SK-N-SH treated with all-trans-retinoic acid at 6 μM for 48 hours (cell line): ENCODE measurements around the gene BACH2.

ENCODE experiments used
- ARNTL ChIP-seq: fragments of 450-650 bp; formaldehyde crosslinking; IDR thresholded peaks from 2 replicates; pipeline ENCODE4 v1.5.0; 2020; ENCODE audit warnings: low read depth, mild to moderate bottlenecking, moderate library complexity, borderline replicate concordance
- CREB5 ChIP-seq: fragments of 250-450 bp; sonication (Bioruptor Pico); IDR thresholded peaks from 2 replicates; pipeline ENCODE4 v1.5.1; 2020; ENCODE audit warnings: low read depth, mild to moderate bottlenecking, moderate library complexity
- ESRRG ChIP-seq: fragments of 250-450 bp; sonication (Bioruptor Pico); IDR thresholded peaks from 2 replicates; pipeline ENCODE4 v1.6.1; 2021; ENCODE audit warnings: mild to moderate bottlenecking
- PATZ1 ChIP-seq: fragments of 250-450 bp; sonication (Bioruptor Pico); IDR thresholded peaks from 2 replicates; pipeline ENCODE4 v1.8.0; 2020; ENCODE audit warnings: mild to moderate bottlenecking, moderate library complexity, borderline replicate concordance
- RARB ChIP-seq: fragments of 250-450 bp; sonication (Bioruptor Pico); IDR thresholded peaks from 2 replicates; pipeline ENCODE4 v1.8.0; 2021; ENCODE audit warnings: mild to moderate bottlenecking, moderate library complexity
- ZFP30 ChIP-seq: fragments of 450-650 bp; formaldehyde crosslinking; IDR thresholded peaks from 2 replicates; pipeline ENCODE4 v1.5.0; 2022; ENCODE audit warnings: mild to moderate bottlenecking, moderate library complexity
- ZNF8 ChIP-seq: fragments of 450-650 bp; formaldehyde crosslinking; IDR thresholded peaks from 2 replicates; pipeline ENCODE4 v1.5.0; 2020; ENCODE audit warnings: mild to moderate bottlenecking, moderate library complexity
- TF ChIP-seq, protein P1 (sequence below): fragments of 250-450 bp; sonication (Bioruptor Pico); IDR thresholded peaks from 2 replicates; pipeline ENCODE4 v1.5.1; 2021; ENCODE audit warnings: mild to moderate bottlenecking, moderate library complexity

- TF ChIP-seq ZNF8 (CRISPR knock-in tag) (no peak), CREB5 (CRISPR knock-in tag) (no peak), PATZ1 (no peak), ARNTL (CRISPR knock-in tag) (no peak), ZFP30 (CRISPR knock-in tag) (no peak), ESRRG (CRISPR knock-in tag) (no peak), RARB (CRISPR knock-in tag) (no peak)
- TF ChIP-seq, protein P1, sequence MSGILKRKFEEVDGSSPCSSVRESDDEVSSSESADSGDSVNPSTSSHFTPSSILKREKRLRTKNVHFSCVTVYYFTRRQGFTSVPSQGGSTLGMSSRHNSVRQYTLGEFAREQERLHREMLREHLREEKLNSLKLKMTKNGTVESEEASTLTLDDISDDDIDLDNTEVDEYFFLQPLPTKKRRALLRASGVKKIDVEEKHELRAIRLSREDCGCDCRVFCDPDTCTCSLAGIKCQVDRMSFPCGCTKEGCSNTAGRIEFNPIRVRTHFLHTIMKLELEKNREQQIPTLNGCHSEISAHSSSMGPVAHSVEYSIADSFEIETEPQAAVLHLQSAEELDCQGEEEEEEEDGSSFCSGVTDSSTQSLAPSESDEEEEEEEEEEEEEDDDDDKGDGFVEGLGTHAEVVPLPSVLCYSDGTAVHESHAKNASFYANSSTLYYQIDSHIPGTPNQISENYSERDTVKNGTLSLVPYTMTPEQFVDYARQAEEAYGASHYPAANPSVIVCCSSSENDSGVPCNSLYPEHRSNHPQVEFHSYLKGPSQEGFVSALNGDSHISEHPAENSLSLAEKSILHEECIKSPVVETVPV = no peak
Measured at GRCh38 chr6:90229331-90230010, 67.2 kb downstream of the BACH2 start.
